NCI-H748 (cell line): ENCODE results near the gene OTC.
A peak's percentile ranks its signal among the peaks of the same experiment; 100 is the strongest.

Source experiments
- DNase-seq: peaks from one replicate; lab custom pipeline; 2025; ENCODE audit not compliant: unreplicated experiment; lab: John Stamatoyannopoulos, UW

OTC gene

GRCh38 chrX:38465686-38466085 lies 113.3 kb downstream of the OTC start:
- DNase-seq, result no peak

GRCh38 chrX:38468563-38469157 lies 116.3 kb downstream of the OTC start:
- DNase-seq, result peak; percentile 0
